Measurements from ENCODE around the gene WDCP. TPM values are rescaled to one million over a fixed set of nuclear protein-coding genes. Genes with fewer than 3 reads are reported as not detected.

The WDCP gene
- total and polyA plus RNA-seq, 5 experiments from 2014 or later, result 3.4 to 15.6 (median 6.5) TPM

- H3K27ac Mint-ChIP-seq, result peak overlapping the region in 3 of 10 donors; percentile 53 to 84 (median 75)
- peaks cover 0 to 32% (median 7%) of the 10 kb centered on the region in 3 donors for H3K36me3 Mint-ChIP-seq
- ATAC-seq (no peak), DNase-seq (peak in 1 of 10 donors; percentile 57)
- H3K4me1 Mint-ChIP-seq, result peaks cover 7 to 21% (median 17%) of the 10 kb centered on the region in 4 donors
- H3K27me3 Mint-ChIP-seq, result peaks cover 0 to 3% (median 0%) of the 10 kb centered on the region in 5 donors
- H3K9me3 Mint-ChIP-seq, result no peaks in the 10 kb centered on the region
- H3K4me3 Mint-ChIP-seq, result peak overlapping the region in 9 of 10 donors; percentile 34 to 91 (median 87)
- POLR2A ChIA-PET, result interaction anchor here (0.7 to 2.8 kb wide), 6 partner anchors 36 to 258 kb away, joined by 3 to 17 read pairs (median 4); partner anchors contain the start of genes ATAD2B and WDCP
Measured at GRCh38 chr2:24082787-24083566, 35.8 kb upstream of the WDCP start.

- H3K4me3 Mint-ChIP-seq, result no peak overlapping the region
- no peaks in the 10 kb centered on the region for H3K9me3 Mint-ChIP-seq
- DNase-seq (no peak), ATAC-seq (no peak)
- peaks cover 11 to 35% (median 30%) of the 10 kb centered on the region in 4 donors for H3K4me1 Mint-ChIP-seq
- peaks cover 0 to 24% (median 3%) of the 10 kb centered on the region in 3 donors for H3K36me3 Mint-ChIP-seq
- POLR2A ChIA-PET, result interaction anchor here (5.9 kb wide), 1 partner anchor 154 kb away, joined by 98 read pairs; the partner anchor contains the start of gene ATAD2B
- H3K27ac Mint-ChIP-seq, result no peak overlapping the region
- peaks cover 0 to 3% (median 0%) of the 10 kb centered on the region in 5 donors for H3K27me3 Mint-ChIP-seq
Measured at GRCh38 chr2:24080701-24081100, 33.5 kb upstream of the WDCP start.

GRCh38 chr2:24077879-24078278 is 30.7 kb upstream of the WDCP start:
- POLR2A ChIA-PET, result interaction anchor here (0.5 to 5.9 kb wide), 3 partner anchors 30 to 151 kb away, joined by 4 to 98 read pairs (median 48); partner anchors contain the start of genes ATAD2B, FKBP1B and WDCP
- H3K36me3 Mint-ChIP-seq, result peaks cover 0 to 33% (median 6%) of the 10 kb centered on the region in 3 donors
- peak overlapping the region; percentile 96 to 100 (median 99) for H3K4me3 Mint-ChIP-seq
- no peaks in the 10 kb centered on the region for H3K9me3 Mint-ChIP-seq
- peak overlapping the region; percentile 78 to 100 (median 99) for H3K27ac Mint-ChIP-seq
- H3K4me1 Mint-ChIP-seq, result peaks cover 13 to 33% (median 28%) of the 10 kb centered on the region in 4 donors
- ATAC-seq (no peak), DNase-seq (no peak)
- H3K27me3 Mint-ChIP-seq, result no peaks in the 10 kb centered on the region

DNA sequence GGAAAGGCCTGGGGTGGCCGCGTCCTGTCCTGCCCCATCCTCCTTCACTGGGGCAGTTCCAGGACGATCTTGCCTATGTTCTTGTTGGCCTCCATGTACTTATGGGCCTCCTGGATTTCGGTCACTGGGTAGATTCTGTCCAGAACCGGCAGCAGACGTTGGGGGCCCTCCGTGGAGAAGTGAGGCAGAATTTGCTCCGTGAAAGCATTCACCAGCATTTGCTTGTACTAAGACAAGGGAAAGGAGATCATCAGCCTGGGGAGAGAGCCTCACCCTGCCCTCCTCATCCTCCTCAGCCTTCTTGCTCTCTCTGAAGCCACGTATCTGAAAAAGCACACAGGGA is 30.3 kb upstream of the WDCP start:
- Mint-ChIP-seq H3K36me3 (peaks cover 0 to 34% (median 6%) of the 10 kb centered on the region in 3 donors), H3K27me3 (no peaks in the 10 kb centered on the region), H3K9me3 (no peaks in the 10 kb centered on the region), H3K4me3 (peak overlapping the region; percentile 96 to 100 (median 99)), H3K27ac (peak overlapping the region; percentile 78 to 100 (median 99)), H3K4me1 (peaks cover 13 to 37% (median 30%) of the 10 kb centered on the region in 4 donors)
- DNase-seq (no peak), ATAC-seq (no peak)
- POLR2A ChIA-PET, result interaction anchor here (1.2 to 5.9 kb wide), 4 partner anchors 30 to 281 kb away, joined by 3 to 98 read pairs (median 27); partner anchors contain the start of genes ATAD2B, FKBP1B and WDCP

- Mint-ChIP-seq H3K4me1 (peaks cover 13 to 40% (median 35%) of the 10 kb centered on the region in 4 donors), H3K27me3 (no peaks in the 10 kb centered on the region), H3K27ac (peak overlapping the region; percentile 94 to 100 (median 99)), H3K36me3 (peaks cover 0 to 36% (median 3%) of the 10 kb centered on the region in 3 donors), H3K9me3 (no peaks in the 10 kb centered on the region), H3K4me3 (peak overlapping the region; percentile 96 to 100 (median 99))
- ATAC-seq (peak; percentile 2 to 54), DNase-seq (no peak)
- POLR2A ChIA-PET, result interaction anchor here (0.6 to 5.9 kb wide), 10 partner anchors 8 to 716 kb away, joined by 3 to 98 read pairs (median 4); partner anchors contain the start of genes ATAD2B, FKBP1B, TP53I3 and UBXN2A
Measured at GRCh38 chr2:24076849-24077534, 29.8 kb upstream of the WDCP start.

- Mint-ChIP-seq H3K4me3 (peak within 1 kb of the TSS; percentile 96 to 100 (median 99)), H3K27me3 (no peaks in the 10 kb centered on the region), H3K36me3 (peaks cover 0 to 37% (median 3%) of the 10 kb centered on the region in 3 donors), H3K4me1 (peaks cover 13 to 40% (median 35%) of the 10 kb centered on the region in 4 donors), H3K27ac (peak within 1 kb of the TSS; percentile 94 to 100 (median 99)), H3K9me3 (no peaks in the 10 kb centered on the region)
- peak; percentile 97 to 100 (median 100) for DNase-seq
- POLR2A ChIA-PET, result interaction anchor here (0.6 to 5.9 kb wide), 10 partner anchors 9 to 717 kb away, joined by 3 to 98 read pairs (median 4); partner anchors contain the start of genes ATAD2B, FKBP1B, TP53I3 and UBXN2A
- ATAC-seq, result peak; percentile 81 to 82
Measured at GRCh38 chr2:24075915-24076848, 29.0 kb upstream of the WDCP start, which contains the start of gene SF3B6. TSS of gene SF3B6 (minus strand) at chr2:24076326. CDS start at chr2:24076229, 97 bp downstream.

GRCh38 chr2:24075259-24075658 is 28.1 kb upstream of the WDCP start:
- peak overlapping the region; percentile 18 to 100 (median 99) for H3K27ac Mint-ChIP-seq
- H3K4me3 Mint-ChIP-seq, result peak overlapping the region; percentile 96 to 100 (median 99)
- POLR2A ChIA-PET, result interaction anchor here (1.8 to 5.9 kb wide), 3 partner anchors 28 to 149 kb away, joined by 13 to 98 read pairs (median 48); partner anchors contain the start of genes ATAD2B, FKBP1B, UBXN2A and WDCP
- H3K4me1 Mint-ChIP-seq, result peaks cover 13 to 40% (median 35%) of the 10 kb centered on the region in 4 donors
- H3K9me3 Mint-ChIP-seq, result no peaks in the 10 kb centered on the region
- DNase-seq (no peak), ATAC-seq (no peak)
- peaks cover 0 to 33% (median 3%) of the 10 kb centered on the region in 3 donors for H3K36me3 Mint-ChIP-seq
- H3K27me3 Mint-ChIP-seq, result no peaks in the 10 kb centered on the region

GRCh38 chr2:24073816-24074215 is 26.6 kb upstream of the WDCP start:
- peaks cover 0 to 33% (median 3%) of the 10 kb centered on the region in 3 donors for H3K36me3 Mint-ChIP-seq
- peak overlapping the region in 5 of 10 donors; percentile 10 to 60 (median 34) for H3K27ac Mint-ChIP-seq
- no peak for DNase-seq
- H3K27me3 Mint-ChIP-seq, result no peaks in the 10 kb centered on the region
- H3K4me1 Mint-ChIP-seq, result peaks cover 15 to 40% (median 36%) of the 10 kb centered on the region in 4 donors
- no peak for ATAC-seq
- POLR2A ChIA-PET, result no interaction called here
- H3K4me3 Mint-ChIP-seq, result peak overlapping the region in 2 of 10 donors; percentile 16 to 50
- no peaks in the 10 kb centered on the region for H3K9me3 Mint-ChIP-seq

DNA sequence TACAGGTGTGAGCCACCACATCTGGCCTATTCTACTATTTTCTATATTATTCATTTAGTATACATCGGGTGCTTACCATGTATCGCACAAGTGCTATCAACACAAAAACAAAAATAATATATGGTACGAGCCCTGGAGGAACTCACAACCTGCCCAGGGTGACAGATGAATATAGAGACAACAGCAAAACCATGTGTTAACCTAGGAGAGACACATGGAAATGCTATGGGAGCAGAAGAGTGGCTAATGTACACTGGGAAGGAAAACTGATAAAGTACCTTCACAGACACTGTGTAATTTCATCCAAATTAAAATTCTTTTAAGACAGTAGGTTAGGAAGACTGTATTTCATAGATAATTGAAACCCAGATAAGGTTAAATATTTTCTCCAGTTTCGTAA is 25.1 kb upstream of the WDCP start:
- POLR2A ChIA-PET, result interaction anchor here (0.6 kb wide), 1 partner anchor 53 kb away, joined by 3 read pairs; no protein-coding TSS in a partner anchor
- H3K4me3 Mint-ChIP-seq, result no peak overlapping the region
- DNase-seq (no peak), ATAC-seq (no peak)
- H3K27ac Mint-ChIP-seq, result peak overlapping the region in 3 of 10 donors; percentile 9 to 34 (median 24)
- H3K36me3 Mint-ChIP-seq, result peaks cover 0 to 47% (median 3%) of the 10 kb centered on the region in 3 donors
- H3K4me1 Mint-ChIP-seq, result peaks cover 12 to 31% (median 28%) of the 10 kb centered on the region in 4 donors
- no peaks in the 10 kb centered on the region for H3K9me3 Mint-ChIP-seq
- no peaks in the 10 kb centered on the region for H3K27me3 Mint-ChIP-seq

DNA sequence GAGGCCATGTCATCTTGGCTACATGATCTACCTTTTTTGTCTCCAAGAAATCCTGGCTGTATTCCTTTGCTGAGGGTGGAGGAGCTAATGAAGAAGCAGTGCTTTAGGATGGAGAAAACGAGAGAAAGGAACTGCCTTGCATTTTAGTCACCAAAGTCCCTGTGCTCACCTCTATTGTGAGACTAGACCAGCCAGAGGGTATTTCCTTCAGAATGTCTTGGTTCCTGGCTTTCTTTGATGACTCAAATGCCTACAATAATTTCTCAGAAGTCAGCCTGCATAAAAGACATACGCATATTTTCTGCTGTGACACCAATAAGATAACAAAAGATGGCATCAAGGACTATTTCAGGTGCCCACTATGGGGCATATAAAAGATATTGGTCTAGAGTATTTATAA is 18.1 kb upstream of the WDCP start:
- no peak for ATAC-seq
- Mint-ChIP-seq H3K27me3 (no peaks in the 10 kb centered on the region), H3K9me3 (no peaks in the 10 kb centered on the region), H3K36me3 (peaks cover 0 to 31% (median 0%) of the 10 kb centered on the region in 3 donors), H3K27ac (no peak overlapping the region), H3K4me1 (peaks cover 0 to 2% (median under 1%) of the 10 kb centered on the region in 4 donors), H3K4me3 (no peak overlapping the region)
- POLR2A ChIA-PET, result no interaction called here
- no peak for DNase-seq

Measured in naive thymus-derived CD8-positive, alpha-beta T cell (primary cell).